HepG2 (cell line): ENCODE measurements around the gene CD248. TPM values are rescaled to one million over a fixed set of nuclear protein-coding genes. Genes with fewer than 3 reads are reported as not detected.

Source experiments
- CENPX ChIP-seq: sonication (generic); formaldehyde crosslinking; IDR thresholded peaks from 2 replicates; pipeline ENCODE4 v1.9.0; 2021; ENCODE audit warnings: mild to moderate bottlenecking, missing genetic modification reagents, moderate library complexity
- FIP1L1 ChIP-seq: fragments of 200-400 bp; formaldehyde crosslinking; IDR thresholded peaks from 2 replicates; pipeline ENCODE4 v1.6.1; 2018; ENCODE audit warnings: low read depth, mild to moderate bottlenecking, low read length, moderate library complexity, borderline replicate concordance; ENCODE audit not compliant: insufficient read depth
- ISX ChIP-seq: sonication (generic); formaldehyde crosslinking; conservative IDR thresholded peaks from 2 replicates; pipeline ENCODE4 v1.5.0; 2020; ENCODE audit warnings: missing genetic modification reagents
- JUND ChIP-seq: sonication (generic); formaldehyde crosslinking; IDR thresholded peaks from 2 replicates; pipeline ENCODE4 v1.8.0; 2022; ENCODE audit warnings: mild to moderate bottlenecking, missing genetic modification reagents
- MYC ChIP-seq: sonication (generic); formaldehyde crosslinking; IDR thresholded peaks from 2 replicates; pipeline ENCODE4 v1.9.0; 2021; ENCODE audit warnings: missing genetic modification reagents, borderline replicate concordance
- NFYB ChIP-seq: sonication (generic); formaldehyde crosslinking; IDR thresholded peaks from 2 replicates; pipeline ENCODE4 v1.4.0; 2020; ENCODE audit warnings: missing genetic modification reagents
- RFXANK ChIP-seq: IDR thresholded peaks from 2 replicates; pipeline ENCODE4 v1.6.1; 2016
- SAFB2 ChIP-seq: sonication (generic); formaldehyde crosslinking; IDR thresholded peaks from 2 replicates; pipeline ENCODE4 v1.5.1; 2020; ENCODE audit warnings: missing genetic modification reagents, low read depth, mild to moderate bottlenecking, borderline replicate concordance
- SP4 ChIP-seq: sonication (generic); formaldehyde crosslinking; IDR thresholded peaks from 2 replicates; pipeline ENCODE4 v1.8.1; 2023; ENCODE audit warnings: mild to moderate bottlenecking, missing genetic modification reagents
- TAF1 ChIP-seq: sonication (generic); formaldehyde crosslinking; IDR thresholded peaks from 2 replicates; pipeline ENCODE4 v1.4.0; 2020; ENCODE audit warnings: missing genetic modification reagents
- ZNF124 ChIP-seq: sonication (generic); formaldehyde crosslinking; IDR thresholded peaks from 2 replicates; pipeline ENCODE4 v1.4.0; 2020; ENCODE audit warnings: missing genetic modification reagents
- ZNF24 ChIP-seq: fragments of 450-650 bp; IDR thresholded peaks from 2 replicates; pipeline ENCODE4 v1.6.1; 2017; ENCODE audit warnings: antibody characterized with exemption, mild to moderate bottlenecking
- ZNF263 ChIP-seq: sonication (generic); formaldehyde crosslinking; IDR thresholded peaks from 2 replicates; pipeline ENCODE4 v1.4.0; 2020; ENCODE audit warnings: missing genetic modification reagents
- ZNF33B ChIP-seq: sonication (generic); formaldehyde crosslinking; IDR thresholded peaks from 2 replicates; pipeline ENCODE4 v1.5.1; 2020; ENCODE audit warnings: mild to moderate bottlenecking, missing genetic modification reagents
- ZNF34 ChIP-seq: sonication (generic); formaldehyde crosslinking; IDR thresholded peaks from 2 replicates; pipeline ENCODE4 v1.4.0; 2020; ENCODE audit warnings: mild to moderate bottlenecking, missing genetic modification reagents, borderline replicate concordance
- ZNF484 ChIP-seq: sonication (generic); formaldehyde crosslinking; IDR thresholded peaks from 2 replicates; pipeline ENCODE4 v1.5.1; 2020; ENCODE audit warnings: mild to moderate bottlenecking, low read depth, missing genetic modification reagents, borderline replicate concordance
- ZNF639 ChIP-seq: conservative IDR thresholded peaks from 2 replicates; pipeline ENCODE4 v1.6.1; 2018; ENCODE audit warnings: missing genetic modification reagents
- ZNF678 ChIP-seq: sonication (generic); formaldehyde crosslinking; IDR thresholded peaks from 2 replicates; pipeline ENCODE4 v1.4.0; 2020; ENCODE audit warnings: mild to moderate bottlenecking, missing genetic modification reagents
- ZNF790 ChIP-seq: sonication (generic); formaldehyde crosslinking; IDR thresholded peaks from 2 replicates; pipeline ENCODE4 v1.8.0; 2022; ENCODE audit warnings: missing genetic modification reagents, mild to moderate bottlenecking, borderline replicate concordance
- polyA plus RNA-seq, 8 experiments: library from polyadenylated mRNA; depleted of rRNA in 3 of 8; stranded (reverse) in 7 of 8; unstranded in 1 of 8; fragments of >200 nt; fragmentation: Illumina TruSeq in 4 of 8; extraction: Trizol in 4 of 8; gene quantifications; 2 replicates each; pipeline versions ENCODE4 v1.2.1 to v1.2.3, GENCODE V29; 2011 to 2016; ENCODE audit warnings: low read depth in 4 of 8, missing spikeins in 1 of 8, mixed read lengths in 1 of 8; ENCODE audit not compliant: insufficient read depth in 1 of 8
- total RNA-seq, 5 experiments: library from RNA; depleted of rRNA; stranded (reverse); fragments of >200 nt; fragmentation: Illumina TruSeq; extraction: Trizol; gene quantifications; 2 replicates each; pipeline ENCODE4 v1.2.3, GENCODE V29; 2016; ENCODE audit warnings: low read depth in 1 of 5
- TF ChIP-seq, protein P1 (sequence below): sonication (generic); formaldehyde crosslinking; IDR thresholded peaks from 2 replicates; pipeline ENCODE4 v1.4.0; 2020; ENCODE audit warnings: missing genetic modification reagents, borderline replicate concordance
- TF ChIP-seq, protein P2 (sequence below): sonication (generic); formaldehyde crosslinking; IDR thresholded peaks from 2 replicates; pipeline ENCODE4 v1.4.0; 2020; ENCODE audit warnings: mild to moderate bottlenecking, missing genetic modification reagents, borderline replicate concordance
- TF ChIP-seq, protein P3 (sequence below): sonication (generic); formaldehyde crosslinking; IDR thresholded peaks from 2 replicates; pipeline ENCODE4 v1.9.0; 2021; ENCODE audit warnings: missing genetic modification reagents, borderline replicate concordance

CD248 gene
- total and polyA plus RNA-seq, 2 of the 13 experiments (the other 11 are each of a cell fraction or from before 2014, with no cell fraction given): 0.25 to 0.35 TPM

DNA sequence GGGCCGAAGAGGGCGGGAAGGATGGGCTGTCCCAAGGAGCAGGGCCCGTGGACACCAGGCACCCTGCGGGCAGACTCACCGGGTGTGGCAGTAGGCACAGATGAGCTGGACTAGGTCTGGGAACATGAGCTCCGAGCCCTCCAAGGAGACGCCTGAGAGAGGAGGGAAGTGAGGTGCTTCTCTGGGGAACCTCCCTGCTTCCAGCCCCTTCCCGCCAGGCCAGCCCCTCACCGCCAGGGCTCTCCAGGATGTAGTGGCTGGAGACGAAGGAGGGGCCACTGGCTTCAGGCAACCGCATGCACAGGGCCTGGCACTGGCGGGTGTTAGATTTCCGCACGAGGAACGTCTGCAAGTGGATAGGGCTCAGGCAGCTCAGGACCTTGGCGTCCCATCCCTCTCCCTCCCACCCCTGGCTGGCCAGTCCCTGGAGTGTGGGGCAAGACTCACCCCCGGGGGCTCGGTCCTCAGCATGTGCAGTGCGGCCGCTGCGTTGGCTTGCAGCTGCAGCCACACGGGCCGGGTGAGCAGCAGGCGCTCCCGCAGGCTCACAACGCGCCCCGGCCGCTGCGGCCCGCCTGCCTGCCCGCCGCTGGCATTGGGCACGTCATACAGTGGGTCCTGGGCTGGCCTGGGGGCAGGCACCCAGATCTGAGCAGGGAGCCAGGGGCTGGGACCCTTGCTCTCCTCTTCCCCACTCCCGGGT, 18.8 kb upstream of the CD248 start (continued):
- TF ChIP-seq, protein P1, sequence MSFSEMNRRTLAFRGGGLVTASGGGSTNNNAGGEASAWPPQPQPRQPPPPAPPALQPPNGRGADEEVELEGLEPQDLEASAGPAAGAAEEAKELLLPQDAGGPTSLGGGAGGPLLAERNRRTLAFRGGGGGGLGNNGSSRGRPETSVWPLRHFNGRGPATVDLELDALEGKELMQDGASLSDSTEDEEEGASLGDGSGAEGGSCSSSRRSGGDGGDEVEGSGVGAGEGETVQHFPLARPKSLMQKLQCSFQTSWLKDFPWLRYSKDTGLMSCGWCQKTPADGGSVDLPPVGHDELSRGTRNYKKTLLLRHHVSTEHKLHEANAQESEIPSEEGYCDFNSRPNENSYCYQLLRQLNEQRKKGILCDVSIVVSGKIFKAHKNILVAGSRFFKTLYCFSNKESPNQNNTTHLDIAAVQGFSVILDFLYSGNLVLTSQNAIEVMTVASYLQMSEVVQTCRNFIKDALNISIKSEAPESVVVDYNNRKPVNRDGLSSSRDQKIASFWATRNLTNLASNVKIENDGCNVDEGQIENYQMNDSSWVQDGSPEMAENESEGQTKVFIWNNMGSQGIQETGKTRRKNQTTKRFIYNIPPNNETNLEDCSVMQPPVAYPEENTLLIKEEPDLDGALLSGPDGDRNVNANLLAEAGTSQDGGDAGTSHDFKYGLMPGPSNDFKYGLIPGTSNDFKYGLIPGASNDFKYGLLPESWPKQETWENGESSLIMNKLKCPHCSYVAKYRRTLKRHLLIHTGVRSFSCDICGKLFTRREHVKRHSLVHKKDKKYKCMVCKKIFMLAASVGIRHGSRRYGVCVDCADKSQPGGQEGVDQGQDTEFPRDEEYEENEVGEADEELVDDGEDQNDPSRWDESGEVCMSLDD (CRISPR knock-in tag): no peak
- TF ChIP-seq RFXANK (no peak), SAFB2 (CRISPR knock-in tag) (0 out of 2 replicates have a peak, but pooled peaks have one; percentile 11), JUND (CRISPR knock-in tag) (no peak), ZNF24 (no peak), SP4 (no peak), ZNF790 (CRISPR knock-in tag) (no peak), NFYB (CRISPR knock-in tag) (no peak), ZNF263 (CRISPR knock-in tag) (no peak), MYC (CRISPR knock-in tag) (peak; percentile 20; the same call in 1 of the 2 replicates), ZNF639 (CRISPR knock-in tag) (no peak), TAF1 (CRISPR knock-in tag) (no peak), ZNF678 (CRISPR knock-in tag) (peak; percentile 34; the same call in 1 of the 2 replicates), ISX (CRISPR knock-in tag) (no peak), FIP1L1 (no peak), ZNF33B (CRISPR knock-in tag) (no peak), ZNF124 (no peak), ZNF484 (CRISPR knock-in tag) (no peak), CENPX (no peak), ZNF34 (no peak)
- TF ChIP-seq, protein P2, sequence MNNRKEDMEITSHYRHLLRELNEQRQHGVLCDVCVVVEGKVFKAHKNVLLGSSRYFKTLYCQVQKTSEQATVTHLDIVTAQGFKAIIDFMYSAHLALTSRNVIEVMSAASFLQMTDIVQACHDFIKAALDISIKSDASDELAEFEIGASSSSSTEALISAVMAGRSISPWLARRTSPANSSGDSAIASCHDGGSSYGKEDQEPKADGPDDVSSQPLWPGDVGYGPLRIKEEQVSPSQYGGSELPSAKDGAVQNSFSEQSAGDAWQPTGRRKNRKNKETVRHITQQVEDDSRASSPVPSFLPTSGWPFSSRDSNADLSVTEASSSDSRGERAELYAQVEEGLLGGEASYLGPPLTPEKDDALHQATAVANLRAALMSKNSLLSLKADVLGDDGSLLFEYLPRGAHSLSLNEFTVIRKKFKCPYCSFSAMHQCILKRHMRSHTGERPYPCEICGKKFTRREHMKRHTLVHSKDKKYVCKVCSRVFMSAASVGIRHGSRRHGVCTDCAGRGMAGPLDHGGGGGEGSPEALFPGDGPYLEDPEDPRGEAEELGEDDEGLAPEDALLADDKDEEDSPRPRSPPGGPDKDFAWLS (CRISPR knock-in tag): no peak
- TF ChIP-seq, protein P3, sequence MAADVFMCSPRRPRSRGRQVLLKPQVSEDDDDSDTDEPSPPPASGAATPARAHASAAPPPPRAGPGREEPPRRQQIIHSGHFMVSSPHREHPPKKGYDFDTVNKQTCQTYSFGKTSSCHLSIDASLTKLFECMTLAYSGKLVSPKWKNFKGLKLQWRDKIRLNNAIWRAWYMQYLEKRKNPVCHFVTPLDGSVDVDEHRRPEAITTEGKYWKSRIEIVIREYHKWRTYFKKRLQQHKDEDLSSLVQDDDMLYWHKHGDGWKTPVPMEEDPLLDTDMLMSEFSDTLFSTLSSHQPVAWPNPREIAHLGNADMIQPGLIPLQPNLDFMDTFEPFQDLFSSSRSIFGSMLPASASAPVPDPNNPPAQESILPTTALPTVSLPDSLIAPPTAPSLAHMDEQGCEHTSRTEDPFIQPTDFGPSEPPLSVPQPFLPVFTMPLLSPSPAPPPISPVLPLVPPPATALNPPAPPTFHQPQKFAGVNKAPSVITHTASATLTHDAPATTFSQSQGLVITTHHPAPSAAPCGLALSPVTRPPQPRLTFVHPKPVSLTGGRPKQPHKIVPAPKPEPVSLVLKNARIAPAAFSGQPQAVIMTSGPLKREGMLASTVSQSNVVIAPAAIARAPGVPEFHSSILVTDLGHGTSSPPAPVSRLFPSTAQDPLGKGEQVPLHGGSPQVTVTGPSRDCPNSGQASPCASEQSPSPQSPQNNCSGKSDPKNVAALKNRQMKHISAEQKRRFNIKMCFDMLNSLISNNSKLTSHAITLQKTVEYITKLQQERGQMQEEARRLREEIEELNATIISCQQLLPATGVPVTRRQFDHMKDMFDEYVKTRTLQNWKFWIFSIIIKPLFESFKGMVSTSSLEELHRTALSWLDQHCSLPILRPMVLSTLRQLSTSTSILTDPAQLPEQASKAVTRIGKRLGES: no peak
